ENCODE results near the gene CPB1. TPM values are rescaled to one million over a fixed set of nuclear protein-coding genes. Genes with fewer than 3 reads are reported as not detected.

Gene CPB1
- total RNA-seq, 4 donors from 2014 or later = 0.77 TPM; not detected in 3

- Histone ChIP-seq H3K4me3 (no peak overlapping the region), H3K9me3 (no peaks in the 10 kb centered on the region), H3K36me3 (no peaks in the 10 kb centered on the region), H3K4me1 (no peaks in the 10 kb centered on the region), H3K27ac (no peak overlapping the region), H3K27me3 (no peaks in the 10 kb centered on the region)
- no peak for TF ChIP-seq CTCF (IDR thresholded peaks at IDR 0.05)
- TF ChIP-seq POLR2A (IDR thresholded peaks at IDR 0.05) = no peak
- no peak for TF ChIP-seq POLR2AphosphoS5 (IDR thresholded peaks at IDR 0.05)
- TF ChIP-seq EP300 (IDR thresholded peaks at IDR 0.05) = no peak
- ATAC-seq = no peak
- WGBS, 2 donors (ENCODE audit: low coverage in 1 of 2) = 100% methylated on average over 1 of the region's 1 CpG; no CpG with 5 or more reads in 1 of the 2 donors
Measured at GRCh38 chr3:148883163-148883562, 55.6 kb downstream of the CPB1 start.

- ATAC-seq = no peak
- no peak for TF ChIP-seq CTCF (IDR thresholded peaks at IDR 0.05)
- TF ChIP-seq POLR2A (IDR thresholded peaks at IDR 0.05) = no peak
- TF ChIP-seq EP300 (IDR thresholded peaks at IDR 0.05) = no peak
- TF ChIP-seq POLR2AphosphoS5 (IDR thresholded peaks at IDR 0.05) = no peak
- no peak overlapping the region for H3K27ac ChIP-seq
- no peaks in the 10 kb centered on the region for H3K36me3 ChIP-seq
- H3K4me3 ChIP-seq = no peak overlapping the region
- no peaks in the 10 kb centered on the region for H3K9me3 ChIP-seq
- H3K27me3 ChIP-seq = no peaks in the 10 kb centered on the region
- H3K4me1 ChIP-seq = no peaks in the 10 kb centered on the region
Measured at GRCh38 chr3:148884261-148884660, 56.6 kb downstream of the CPB1 start.

GRCh38 chr3:148889828-148890227 is 62.2 kb downstream of the CPB1 start:
- Histone ChIP-seq H3K4me3 (no peak overlapping the region), H3K9me3 (no peaks in the 10 kb centered on the region), H3K4me1 (no peaks in the 10 kb centered on the region), H3K27me3 (no peaks in the 10 kb centered on the region), H3K36me3 (no peaks in the 10 kb centered on the region), H3K27ac (no peak overlapping the region)
- no peak for TF ChIP-seq POLR2AphosphoS5 (IDR thresholded peaks at IDR 0.05)
- no peak for TF ChIP-seq POLR2A (IDR thresholded peaks at IDR 0.05)
- TF ChIP-seq CTCF (IDR thresholded peaks at IDR 0.05) = no peak
- no peak for TF ChIP-seq EP300 (IDR thresholded peaks at IDR 0.05)
- WGBS, 2 donors (ENCODE audit: low coverage in 1 of 2) = 71 to 100% methylated on average over 1 to 2 of the region's 2 CpGs
- no peak for ATAC-seq

GRCh38 chr3:148896062-148896461 is 68.5 kb downstream of the CPB1 start:
- Histone ChIP-seq H3K9me3 (no peaks in the 10 kb centered on the region), H3K27ac (no peak overlapping the region), H3K4me3 (no peak overlapping the region), H3K27me3 (no peaks in the 10 kb centered on the region), H3K4me1 (no peaks in the 10 kb centered on the region), H3K36me3 (no peaks in the 10 kb centered on the region)
- no peak for TF ChIP-seq EP300 (IDR thresholded peaks at IDR 0.05)
- TF ChIP-seq CTCF (IDR thresholded peaks at IDR 0.05) = no peak
- no peak for TF ChIP-seq POLR2AphosphoS5 (IDR thresholded peaks at IDR 0.05)
- no peak for TF ChIP-seq POLR2A (IDR thresholded peaks at IDR 0.05)
- 40 to 67% methylated on average over 3 of the region's 3 CpGs for WGBS, 2 donors (ENCODE audit: low coverage in 1 of 2)
- no peak for ATAC-seq

- Histone ChIP-seq H3K27me3 (peaks cover 5% of the 10 kb centered on the region), H3K4me3 (no peak overlapping the region), H3K36me3 (no peaks in the 10 kb centered on the region), H3K4me1 (no peaks in the 10 kb centered on the region), H3K27ac (no peak overlapping the region), H3K9me3 (no peaks in the 10 kb centered on the region)
- no peak for ATAC-seq
- TF ChIP-seq EP300 (IDR thresholded peaks at IDR 0.05) (no peak), POLR2A (IDR thresholded peaks at IDR 0.05) (no peak), POLR2AphosphoS5 (IDR thresholded peaks at IDR 0.05) (no peak), CTCF (IDR thresholded peaks at IDR 0.05) (no peak)
- 54 to 55% methylated on average over 4 of the region's 4 CpGs for WGBS, 2 donors (ENCODE audit: low coverage in 1 of 2)
Measured at GRCh38 chr3:148901987-148902791, 74.6 kb downstream of the CPB1 start.
